CD4-positive, alpha-beta T cell (primary cell): Measurements from ENCODE around the gene SPOCK1. TPM values are rescaled to one million over a fixed set of nuclear protein-coding genes. Genes with fewer than 3 reads are reported as not detected.

Source experiments
- ATAC-seq: fragments of 200-7000 bp; cut with Tn5 transposase; one replicate; pipeline ENCODE4 v1.10.0; 2022; ENCODE audit warnings: mild to moderate bottlenecking; ENCODE audit not compliant: poor library complexity
- CTCF ChIA-PET: fragments of 350-600 bp; sonication (Branson Sonifier 250); formaldehyde crosslinking; loops from one replicate; lab custom pipeline; 2021; ENCODE audit warnings: antibody characterized with exemption, inconsistent platforms; lab: Charles Lee
- POLR2A ChIA-PET: fragments of 350-600 bp; sonication (Branson Sonifier 250); formaldehyde crosslinking; loops from one replicate; lab custom pipeline; 2021; ENCODE audit warnings: antibody characterized with exemption, inconsistent platforms; lab: Charles Lee
- DNase-seq, 14 experiments: peaks; one replicate each; pipeline ENCODE4 v3.0.0-alpha.2; 2013 to 2020; ENCODE audit warnings: mixed read lengths in 2 of 14
- H3K27ac ChIP-seq, 2 donors: one replicate each; pipeline versions ENCODE4 v1.5.1 to v1.7.0; 2013; ENCODE audit warnings: low read length in 2 of 2, low read depth in 1 of 2, mild to moderate bottlenecking in 1 of 2
- H3K27me3 ChIP-seq, 2 experiments: 1 replicate in 1 of 2; 2 replicates in 1 of 2; pipeline versions ENCODE4 v1.6.1 to v1.7.0; 2013; ENCODE audit warnings: low read length in 2 of 2, control low read depth in 1 of 2, mild to moderate bottlenecking in 1 of 2, moderate library complexity in 1 of 2; ENCODE audit not compliant: insufficient read depth in 2 of 2, control insufficient read depth in 1 of 2
- H3K36me3 ChIP-seq: one replicate; pipeline ENCODE4 v1.6.1; 2013; ENCODE audit warnings: low read length, control low read depth; ENCODE audit not compliant: insufficient read depth
- H3K4me1 ChIP-seq: one replicate; pipeline ENCODE4 v1.6.1; 2013; ENCODE audit warnings: low read length, control low read depth; ENCODE audit not compliant: insufficient read depth
- H3K4me3 ChIP-seq: one replicate; pipeline ENCODE4 v1.5.1; 2013; ENCODE audit warnings: mild to moderate bottlenecking, low read length, moderate library complexity
- H3K9me3 ChIP-seq, 2 experiments: 1 replicate in 1 of 2; 2 replicates in 1 of 2; pipeline versions ENCODE4 v1.6.1 to v1.7.0; 2013; ENCODE audit warnings: low read length in 2 of 2, mild to moderate bottlenecking in 2 of 2, control low read depth in 1 of 2, moderate library complexity in 1 of 2; ENCODE audit not compliant: control insufficient read depth in 1 of 2, insufficient read depth in 1 of 2
- H3K27ac Mint-ChIP-seq: one replicate; pipeline ENCODE4 v1.8.0; 2020; ENCODE audit warnings: mixed read lengths
- H3K27me3 Mint-ChIP-seq: one replicate; pipeline ENCODE4 v1.8.0; 2021; ENCODE audit warnings: mixed read lengths
- H3K36me3 Mint-ChIP-seq: one replicate; pipeline ENCODE4 v1.8.0; 2021; ENCODE audit warnings: low read depth, mixed read lengths
- H3K4me1 Mint-ChIP-seq: one replicate; pipeline ENCODE4 v1.8.0; 2021; ENCODE audit warnings: low read depth, mixed read lengths
- H3K4me3 Mint-ChIP-seq: one replicate; pipeline ENCODE4 v1.8.0; 2020; ENCODE audit warnings: mild to moderate bottlenecking, mixed read lengths
- H3K9me3 Mint-ChIP-seq: one replicate; pipeline ENCODE4 v1.8.0; 2020; ENCODE audit warnings: mixed read lengths
- intact Hi-C, 2 experiments: fragments of 100-400 bp; cut with DNase I in 1 of 2; cut with micrococcal nuclease in 1 of 2; formaldehyde crosslinking; loops; one replicate each; pipeline versions ENCODE4 v1.15.1 to v1.9.0; 2023 to 2025; cut with DNase I, micrococcal nuclease
- total RNA-seq, 174 experiments: library from RNA in 2 of 174; stranded (reverse) in 2 of 174; gene quantifications; one replicate each; pipeline ENCODE4 v1.2.3 and lab custom pipeline; 2021 to 2026
- TF ChIP-seq, protein P1 (sequence below): fragments of 200-600 bp; IDR thresholded peaks from one replicate; pipeline ENCODE4 v1.8.0; 2022; ENCODE audit warnings: antibody characterized with exemption, mild to moderate bottlenecking

The SPOCK1 gene
- total RNA-seq, 2 experiments from 2014 or later, result not detected

GRCh38 chr5:137194300-137194699 lies 304.8 kb downstream of the SPOCK1 start:
- Mint-ChIP-seq H3K36me3 (no peaks in the 10 kb centered on the region), H3K27ac (no peak overlapping the region), H3K27me3 (no peaks in the 10 kb centered on the region), H3K4me1 (no peaks in the 10 kb centered on the region), H3K9me3 (no peaks in the 10 kb centered on the region), H3K4me3 (no peak overlapping the region)
- Histone ChIP-seq H3K27me3 (no peaks in the 10 kb centered on the region), H3K36me3 (no peaks in the 10 kb centered on the region), H3K4me3 (no peak overlapping the region), H3K27ac (no peak overlapping the region), H3K4me1 (no peaks in the 10 kb centered on the region), H3K9me3 (peaks cover 0 to 8% of the 10 kb centered on the region in 2 experiments)
- TF ChIP-seq, protein P1, sequence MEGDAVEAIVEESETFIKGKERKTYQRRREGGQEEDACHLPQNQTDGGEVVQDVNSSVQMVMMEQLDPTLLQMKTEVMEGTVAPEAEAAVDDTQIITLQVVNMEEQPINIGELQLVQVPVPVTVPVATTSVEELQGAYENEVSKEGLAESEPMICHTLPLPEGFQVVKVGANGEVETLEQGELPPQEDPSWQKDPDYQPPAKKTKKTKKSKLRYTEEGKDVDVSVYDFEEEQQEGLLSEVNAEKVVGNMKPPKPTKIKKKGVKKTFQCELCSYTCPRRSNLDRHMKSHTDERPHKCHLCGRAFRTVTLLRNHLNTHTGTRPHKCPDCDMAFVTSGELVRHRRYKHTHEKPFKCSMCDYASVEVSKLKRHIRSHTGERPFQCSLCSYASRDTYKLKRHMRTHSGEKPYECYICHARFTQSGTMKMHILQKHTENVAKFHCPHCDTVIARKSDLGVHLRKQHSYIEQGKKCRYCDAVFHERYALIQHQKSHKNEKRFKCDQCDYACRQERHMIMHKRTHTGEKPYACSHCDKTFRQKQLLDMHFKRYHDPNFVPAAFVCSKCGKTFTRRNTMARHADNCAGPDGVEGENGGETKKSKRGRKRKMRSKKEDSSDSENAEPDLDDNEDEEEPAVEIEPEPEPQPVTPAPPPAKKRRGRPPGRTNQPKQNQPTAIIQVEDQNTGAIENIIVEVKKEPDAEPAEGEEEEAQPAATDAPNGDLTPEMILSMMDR, result no peak
- CTCF ChIA-PET, result no interaction called here
- intact Hi-C loops, result no loop called here
- DNase-seq (no peak), ATAC-seq (no peak)
- POLR2A ChIA-PET, result no interaction called here

DNA sequence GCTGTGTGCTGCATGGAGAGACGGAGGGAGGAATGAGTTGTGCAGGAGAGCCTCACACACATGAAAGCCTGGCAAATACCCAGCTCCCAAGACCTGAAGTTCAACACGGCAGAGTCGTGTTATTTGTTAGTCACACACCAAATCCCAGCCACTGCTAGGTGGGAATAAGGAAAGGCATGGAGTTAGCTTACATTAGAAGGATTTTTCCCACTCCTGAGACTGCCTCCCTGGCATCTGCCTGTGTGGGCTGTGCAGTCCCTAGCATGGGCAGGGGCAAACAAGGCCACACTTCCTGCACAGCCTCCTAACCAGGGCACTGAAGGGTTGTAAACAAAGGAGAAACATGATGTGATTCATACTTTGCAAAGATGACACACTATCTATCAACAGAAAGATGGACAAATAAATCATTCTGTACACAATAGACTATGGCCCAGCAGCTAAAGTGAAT lies 306.8 kb downstream of the SPOCK1 start:
- no peak for ATAC-seq

GRCh38 chr5:137191179-137191578 lies 307.9 kb downstream of the SPOCK1 start:
- H3K4me1 Mint-ChIP-seq, result no peaks in the 10 kb centered on the region
- Histone ChIP-seq H3K27ac (no peak overlapping the region), H3K27me3 (no peaks in the 10 kb centered on the region), H3K9me3 (peaks cover 0 to 11% of the 10 kb centered on the region in 2 experiments), H3K4me3 (no peak overlapping the region), H3K4me1 (no peaks in the 10 kb centered on the region), H3K36me3 (no peaks in the 10 kb centered on the region)
- ATAC-seq, result no peak
- ChIA-PET POLR2A (no interaction called here), CTCF (no interaction called here)
- TF ChIP-seq, protein P1, result no peak
- H3K9me3 Mint-ChIP-seq, result no peaks in the 10 kb centered on the region
- H3K27ac Mint-ChIP-seq, result no peak overlapping the region
- no peak overlapping the region for H3K4me3 Mint-ChIP-seq
- no peak for DNase-seq
- H3K36me3 Mint-ChIP-seq, result no peaks in the 10 kb centered on the region
- H3K27me3 Mint-ChIP-seq, result peaks cover 8% of the 10 kb centered on the region
- intact Hi-C loops, result no loop called here

More for the DNA sequence above, 306.8 kb downstream of the SPOCK1 start:
- CTCF ChIA-PET, result no interaction called here
- Mint-ChIP-seq H3K27ac (no peak overlapping the region), H3K27me3 (peaks cover 4% of the 10 kb centered on the region), H3K9me3 (no peaks in the 10 kb centered on the region), H3K36me3 (no peaks in the 10 kb centered on the region), H3K4me1 (no peaks in the 10 kb centered on the region), H3K4me3 (no peak overlapping the region)
- POLR2A ChIA-PET, result no interaction called here
- TF ChIP-seq, protein P1, result no peak
- Histone ChIP-seq H3K9me3 (peaks cover 0 to 11% of the 10 kb centered on the region in 2 experiments), H3K36me3 (no peaks in the 10 kb centered on the region), H3K4me3 (no peak overlapping the region), H3K27me3 (no peaks in the 10 kb centered on the region), H3K27ac (no peak overlapping the region), H3K4me1 (no peaks in the 10 kb centered on the region)
- intact Hi-C loops, result no loop called here
- no peak for DNase-seq
